ENCODE data around the gene LCE3A. TPM values are rescaled to one million over a fixed set of nuclear protein-coding genes. Genes with fewer than 3 reads are reported as not detected.

LCE3A gene
- total and polyA plus RNA-seq, 2 of the 8 experiments (the other 6 are each of a cell fraction or from before 2014, with no cell fraction given) = not detected

DNA sequence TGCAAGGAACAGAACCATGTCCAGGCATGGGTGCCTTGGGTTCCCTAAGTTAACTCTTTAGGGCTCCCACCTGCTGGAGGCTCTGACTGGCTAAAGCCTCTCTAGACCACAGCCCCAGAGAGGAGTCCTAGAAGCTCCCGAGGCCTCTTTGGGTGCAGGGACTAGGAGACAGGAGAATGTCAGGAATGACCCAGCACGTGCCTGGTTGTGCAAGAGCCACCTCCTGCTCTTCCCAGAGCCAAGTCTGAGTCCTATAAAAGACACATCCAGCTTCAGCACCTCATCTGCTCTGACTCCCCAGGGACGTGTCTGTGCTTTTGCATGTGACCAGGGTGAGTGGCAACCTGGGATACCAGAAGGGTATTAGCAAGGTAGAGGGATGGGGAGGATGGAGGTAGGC is 40.2 kb upstream of the LCE3A start, which contains the start of gene LCE2D:
Gene LCE2D (plus strand): TSS at position 283 of the 400 bp plus-strand sequence. CDS start 726 bp downstream, outside the sequence.
- Histone ChIP-seq H3K36me3 (ENCODE audit: control insufficient read depth in 2 of 4, insufficient read depth in 4 of 4, low read length in 3 of 4) (no peaks in the 10 kb centered on the region), H3K56ac (replicated peaks; ENCODE audit: insufficient read length, low read depth, low read length) (no peak within 1 kb of the TSS), H3K14ac (ENCODE audit: insufficient read length) (no peak within 1 kb of the TSS), H3K27ac (ENCODE audit: low read depth, low read length) (no peak within 1 kb of the TSS), H2BK15ac (ENCODE audit: low read length) (no peak within 1 kb of the TSS), H2AK5ac (ENCODE audit: low read depth, low read length) (no peak within 1 kb of the TSS), H2BK20ac (ENCODE audit: low read length) (no peak within 1 kb of the TSS), H3K4me2 (ENCODE audit: insufficient read depth in 1 of 2, low read depth in 2 of 2, low read length in 2 of 2) (no peak within 1 kb of the TSS), H3K79me1 (ENCODE audit: low read depth, low read length) (no peaks in the 10 kb centered on the region), H4K20me1 (replicated peaks in 1 of 2; ENCODE audit: control insufficient read depth in 1 of 2, insufficient read depth in 2 of 2, low read length in 2 of 2) (no peaks in the 10 kb centered on the region), H3K23me2 (ENCODE audit: low read depth, low read length) (no peaks in the 10 kb centered on the region), H3K4me3 (ENCODE audit: extremely low read depth in 1 of 4, insufficient read depth in 2 of 4, low read depth in 3 of 4, low read length in 4 of 4) (no peak within 1 kb of the TSS), H3K18ac (ENCODE audit: extremely low read depth, low read length) (no peak within 1 kb of the TSS), H4K5ac (ENCODE audit: insufficient read length, low read depth, low read length) (no peak within 1 kb of the TSS), H3K4ac (replicated peaks; ENCODE audit: insufficient read length, low read depth, low read length) (no peak within 1 kb of the TSS), H3K79me2 (ENCODE audit: control insufficient read depth in 1 of 2, insufficient read depth in 2 of 2, low read length in 2 of 2) (no peaks in the 10 kb centered on the region), H4K91ac (replicated peaks; ENCODE audit: insufficient read length, low read length) (no peak within 1 kb of the TSS), H3K9me3 (ENCODE audit: insufficient read depth in 2 of 2, low read depth in 1 of 2, low read length in 1 of 2) (peaks cover 62 to 76% of the 10 kb centered on the region in 2 experiments), H2AFZ (ENCODE audit: low read length) (no peak within 1 kb of the TSS), H2BK5ac (ENCODE audit: low read depth, low read length) (no peak within 1 kb of the TSS), H3K9ac (replicated peaks in 1 of 4; ENCODE audit: extremely low read depth in 1 of 4, low read depth in 3 of 4, low read length in 3 of 4) (no peak within 1 kb of the TSS), H2BK120ac (replicated peaks; ENCODE audit: low read depth, low read length) (no peak within 1 kb of the TSS), H3K23ac (ENCODE audit: insufficient read length) (no peak within 1 kb of the TSS), H3K27me3 (replicated peaks in 1 of 4; ENCODE audit: control insufficient read depth in 3 of 4, extremely low read depth in 1 of 4, insufficient read depth in 3 of 4, low read length in 3 of 4) (no peaks in the 10 kb centered on the region), H4K8ac (ENCODE audit: extremely low read depth, insufficient read depth, low read length) (no peak within 1 kb of the TSS), H2BK12ac (ENCODE audit: low read depth, low read length) (no peak within 1 kb of the TSS), H3K4me1 (replicated peaks in 1 of 4; ENCODE audit: control insufficient read depth in 3 of 4, insufficient read depth in 4 of 4, low read length in 3 of 4) (no peaks in the 10 kb centered on the region)
- TF ChIP-seq RAD21 (IDR thresholded peaks at IDR 0.05 in 1 of 2, conservative IDR thresholded peaks at IDR 0.05 in 1 of 2; ENCODE audit: low read depth in 2 of 2, low read length in 2 of 2) = no peak
- TF ChIP-seq POU5F1 (IDR thresholded peaks at IDR 0.05; ENCODE audit: low read depth, low read length) = no peak
- TF ChIP-seq BACH1 (IDR thresholded peaks at IDR 0.05; ENCODE audit: low read length) = no peak
- no peak for TF ChIP-seq POLR2AphosphoS5 (IDR thresholded peaks at IDR 0.05; ENCODE audit: low read depth, low read length)
- TF ChIP-seq HDAC6 (IDR thresholded peaks at IDR 0.05; ENCODE audit: low read depth, low read length) = no peak
- no peak for TF ChIP-seq TEAD4 (IDR thresholded peaks at IDR 0.05; ENCODE audit: low read depth, low read length)
- TF ChIP-seq CBX5 (IDR thresholded peaks at IDR 0.05; ENCODE audit: low read depth, low read length) = no peak
- TF ChIP-seq CHD1 (IDR thresholded peaks at IDR 0.05; ENCODE audit: low read depth, low read length) = no peak
- no peak for TF ChIP-seq SP4 (IDR thresholded peaks at IDR 0.05; ENCODE audit: low read length)
- TF ChIP-seq BRCA1 (IDR thresholded peaks at IDR 0.05; ENCODE audit: low read depth, low read length) = no peak
- CTCF ChIA-PET (ENCODE audit: partially characterized antibody) = interaction anchor here (0.6 to 1.7 kb wide), 2 partner anchors 9 to 120 kb away, joined by 3 to 4 read pairs; no protein-coding TSS in a partner anchor
- 73% methylated on average over 3 of the region's 3 CpGs; no CpG with 5 or more reads in 1 of the 2 experiments for WGBS, 2 experiments (ENCODE audit: extremely low coverage in 1 of 2, insufficient coverage in 1 of 2, insufficient read length in 1 of 2, insufficient replicate concordance in 2 of 2, low coverage in 1 of 2, low lambda C conversion rate in 2 of 2, missing lambda C conversion rate in 1 of 2)
- no peak for DNase-seq (ENCODE audit: low read depth in 1 of 2, low spot score in 2 of 2)
- FAIRE-seq = no peak
- POLR2A ChIA-PET (ENCODE audit: partially characterized antibody) = no interaction called here

All from H1 (cell line).